ENCODE results near the gene NME7. TPM values are rescaled to one million over a fixed set of nuclear protein-coding genes. Genes with fewer than 3 reads are reported as not detected.

The NME7 gene
- total RNA-seq, 6 experiments from 2014 or later = 16.0 to 22.2 (median 18.7) TPM

DNA sequence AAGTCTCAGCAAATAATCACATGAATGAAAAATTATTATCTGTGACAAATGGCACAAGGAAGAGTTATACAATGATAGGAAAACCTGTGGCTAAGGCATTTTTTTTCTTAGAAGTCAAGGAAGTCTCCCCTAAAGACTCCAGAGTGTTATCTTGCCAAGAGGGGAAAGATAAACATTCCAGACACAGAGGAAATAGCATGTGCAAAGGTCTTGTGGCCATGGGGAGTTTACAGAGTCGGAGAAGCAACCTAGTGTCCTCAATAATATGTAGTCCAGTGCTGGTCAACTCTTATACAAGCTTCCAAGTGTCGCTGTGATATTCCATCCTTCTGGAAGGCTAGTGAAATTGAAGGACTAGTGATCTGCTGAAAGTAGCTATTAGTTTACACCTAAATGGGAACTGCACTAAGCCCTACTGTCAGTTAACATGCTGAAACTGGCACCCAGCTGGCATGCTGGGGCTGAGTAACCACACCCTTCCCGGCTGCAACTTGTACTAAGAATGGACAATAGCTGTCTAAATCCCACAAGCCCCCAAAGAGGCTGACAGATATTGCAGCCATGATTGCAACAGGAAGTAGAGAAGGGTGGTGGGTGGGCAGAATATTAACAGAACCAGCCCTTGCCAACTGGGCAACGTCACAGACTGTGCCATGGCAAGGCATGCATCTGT, 272.6 kb downstream of the NME7 start:
- Mint-ChIP-seq H3K4me3 (no peak overlapping the region), H3K4me1 (ENCODE audit: low read depth) (peaks cover 15% of the 10 kb centered on the region; the same call in 1 of the 2 replicates), H3K27ac (no peak overlapping the region), H3K27me3 (ENCODE audit: insufficient read depth) (peaks cover 10% of the 10 kb centered on the region), H3K9me3 (no peaks in the 10 kb centered on the region), H3K36me3 (ENCODE audit: low read depth) (no peaks in the 10 kb centered on the region)
- DNase-seq = no peak
- TF ChIP-seq CTCF (IDR thresholded peaks at IDR 0.05) = no peak

DNA sequence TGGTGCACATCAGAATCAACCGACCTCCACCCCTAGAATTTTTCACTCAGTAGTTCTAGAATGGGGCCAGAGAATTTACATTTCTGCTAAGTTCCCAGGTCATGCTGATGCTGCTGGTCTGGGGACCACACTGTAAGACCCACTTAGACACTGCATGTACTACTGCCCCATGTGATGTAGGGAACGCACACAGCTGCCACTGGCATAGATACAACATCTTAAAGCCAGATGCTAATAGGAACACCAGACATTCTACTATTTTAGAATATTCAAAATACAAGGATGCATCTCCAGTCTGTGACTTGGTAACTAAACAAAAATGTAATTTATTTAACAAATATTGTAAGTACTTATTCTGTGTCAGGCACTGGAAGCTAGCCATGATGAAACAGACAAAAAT, 275.2 kb downstream of the NME7 start:
- Mint-ChIP-seq H3K9me3 (no peaks in the 10 kb centered on the region), H3K4me1 (ENCODE audit: low read depth) (peaks cover 15% of the 10 kb centered on the region; the same call in 1 of the 2 replicates), H3K4me3 (no peak overlapping the region), H3K36me3 (ENCODE audit: low read depth) (no peaks in the 10 kb centered on the region), H3K27me3 (ENCODE audit: insufficient read depth) (peaks cover 10% of the 10 kb centered on the region), H3K27ac (no peak overlapping the region)
- TF ChIP-seq CTCF (IDR thresholded peaks at IDR 0.05) = no peak
- no peak for DNase-seq

GRCh38 chr1:169091480-169091941, 276.1 kb downstream of the NME7 start:
- Mint-ChIP-seq H3K27ac (no peak overlapping the region), H3K4me1 (ENCODE audit: low read depth) (peaks cover 15% of the 10 kb centered on the region; the same call in 1 of the 2 replicates), H3K36me3 (ENCODE audit: low read depth) (no peaks in the 10 kb centered on the region), H3K4me3 (no peak overlapping the region), H3K27me3 (ENCODE audit: insufficient read depth) (peaks cover 10% of the 10 kb centered on the region), H3K9me3 (no peaks in the 10 kb centered on the region)
- DNase-seq = peak; percentile 55
- TF ChIP-seq CTCF (IDR thresholded peaks at IDR 0.05) = no peak

GRCh38 chr1:169090900-169091311, 276.7 kb downstream of the NME7 start:
- peaks cover 15% of the 10 kb centered on the region; the same call in 1 of the 2 replicates for H3K4me1 Mint-ChIP-seq (ENCODE audit: low read depth)
- H3K36me3 Mint-ChIP-seq (ENCODE audit: low read depth) = no peaks in the 10 kb centered on the region
- no peak overlapping the region for H3K4me3 Mint-ChIP-seq
- H3K27ac Mint-ChIP-seq = no peak overlapping the region
- TF ChIP-seq CTCF (IDR thresholded peaks at IDR 0.05) = no peak
- no peaks in the 10 kb centered on the region for H3K9me3 Mint-ChIP-seq
- no peak for DNase-seq
- peaks cover 10% of the 10 kb centered on the region; the same call in 1 of the 2 replicates for H3K27me3 Mint-ChIP-seq (ENCODE audit: insufficient read depth)

- H3K9me3 Mint-ChIP-seq = no peaks in the 10 kb centered on the region
- no peak overlapping the region for H3K4me3 Mint-ChIP-seq
- H3K36me3 Mint-ChIP-seq (ENCODE audit: low read depth) = no peaks in the 10 kb centered on the region
- H3K27ac Mint-ChIP-seq = no peak overlapping the region
- TF ChIP-seq CTCF (IDR thresholded peaks at IDR 0.05) = no peak
- H3K4me1 Mint-ChIP-seq (ENCODE audit: low read depth) = peaks cover 15% of the 10 kb centered on the region; the same call in 1 of the 2 replicates
- peaks cover 8% of the 10 kb centered on the region; the same call in 1 of the 2 replicates for H3K27me3 Mint-ChIP-seq (ENCODE audit: insufficient read depth)
- no peak for DNase-seq
These were observed 277.2 kb downstream of the NME7 start for GRCh38 chr1:169090308-169090899.
